ENCODE results near the gene ZNF770.
A peak's percentile ranks its signal among the peaks of the same experiment; 100 is the strongest.

ZNF770 gene

GRCh38 chr15:35013370-35013769 is 25.3 kb upstream of the ZNF770 start:
- H3K4me3 ChIP-seq (ENCODE audit: insufficient read length, low read depth) = no peak overlapping the region
- DNase-seq (ENCODE audit: low read depth, low spot score) = no peak
- no peaks in the 10 kb centered on the region for H3K36me3 ChIP-seq (ENCODE audit: insufficient read depth, insufficient read length, low read length)
- no peaks in the 10 kb centered on the region for H3K27me3 ChIP-seq (ENCODE audit: insufficient read depth, insufficient read length)
- H3K9ac ChIP-seq (ENCODE audit: insufficient read length, low read depth) = no peak overlapping the region
- no peaks in the 10 kb centered on the region for H3K4me1 ChIP-seq (ENCODE audit: insufficient read depth, insufficient read length)
- H3K9me3 ChIP-seq (ENCODE audit: insufficient read depth, low read length) = no peaks in the 10 kb centered on the region
- TF ChIP-seq SUZ12 (IDR thresholded peaks at IDR 0.05; ENCODE audit: extremely low read depth, insufficient read depth, insufficient read length) (no peak), ZNF274 (IDR thresholded peaks at IDR 0.05; ENCODE audit: low read depth, low read length) (no peak), YY1 (IDR thresholded peaks at IDR 0.05; ENCODE audit: insufficient read depth, insufficient read length) (no peak)

DNA sequence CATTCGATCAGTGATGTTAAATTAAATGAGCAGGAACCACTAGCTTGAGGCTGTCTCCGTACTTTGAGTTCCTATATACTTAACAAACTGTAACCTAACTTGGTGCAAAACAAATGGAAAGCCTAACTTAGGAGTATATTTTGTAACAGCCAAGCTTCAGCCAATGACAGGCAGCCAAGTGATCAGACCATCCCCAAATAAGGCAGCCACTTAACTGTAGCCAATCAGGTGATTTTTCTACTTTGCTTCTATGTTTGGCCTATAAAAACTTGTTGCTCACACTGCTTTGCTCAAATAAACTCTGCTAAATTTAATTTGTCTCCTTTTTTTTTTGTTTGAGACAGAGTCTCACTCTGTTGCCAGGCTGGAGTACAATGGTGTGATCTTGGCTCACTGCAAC is 19.3 kb upstream of the ZNF770 start:
- H3K9me3 ChIP-seq (ENCODE audit: insufficient read depth, low read length) = no peaks in the 10 kb centered on the region
- H3K9ac ChIP-seq (ENCODE audit: insufficient read length, low read depth) = no peak overlapping the region
- no peak for DNase-seq (ENCODE audit: low read depth, low spot score)
- H3K27me3 ChIP-seq (ENCODE audit: insufficient read depth, insufficient read length) = no peaks in the 10 kb centered on the region
- no peak overlapping the region for H3K4me3 ChIP-seq (ENCODE audit: insufficient read length, low read depth)
- no peaks in the 10 kb centered on the region for H3K4me1 ChIP-seq (ENCODE audit: insufficient read depth, insufficient read length)
- TF ChIP-seq YY1 (IDR thresholded peaks at IDR 0.05; ENCODE audit: insufficient read depth, insufficient read length) (no peak), SUZ12 (IDR thresholded peaks at IDR 0.05; ENCODE audit: extremely low read depth, insufficient read depth, insufficient read length) (no peak), ZNF274 (IDR thresholded peaks at IDR 0.05; ENCODE audit: low read depth, low read length) (no peak)
- H3K36me3 ChIP-seq (ENCODE audit: insufficient read depth, insufficient read length, low read length) = no peaks in the 10 kb centered on the region

DNA sequence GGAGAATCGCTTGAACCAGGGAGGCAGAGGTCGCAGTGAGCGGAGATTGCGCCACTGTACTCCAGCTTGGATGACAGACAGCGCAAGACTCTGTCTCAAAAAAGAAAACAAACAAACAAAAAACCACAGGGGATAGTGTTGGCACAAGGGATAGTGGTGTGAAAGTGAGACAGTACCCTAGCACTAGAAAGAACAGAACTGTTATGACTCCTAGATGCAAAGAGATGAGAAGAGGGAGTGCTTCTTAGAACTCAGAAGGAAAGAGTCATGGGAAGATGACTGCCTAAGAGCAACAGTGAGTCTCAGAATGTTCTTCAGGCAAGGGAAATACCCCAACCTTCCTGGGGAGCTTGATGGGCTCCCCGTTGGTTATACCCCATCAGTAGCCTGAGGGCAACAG is 17.8 kb upstream of the ZNF770 start:
- Histone ChIP-seq H3K4me1 (ENCODE audit: insufficient read depth, insufficient read length) (no peaks in the 10 kb centered on the region), H3K27me3 (ENCODE audit: insufficient read depth, insufficient read length) (no peaks in the 10 kb centered on the region), H3K9me3 (ENCODE audit: insufficient read depth, low read length) (no peaks in the 10 kb centered on the region), H3K9ac (ENCODE audit: insufficient read length, low read depth) (no peak overlapping the region), H3K4me3 (ENCODE audit: insufficient read length, low read depth) (no peak overlapping the region), H3K36me3 (ENCODE audit: insufficient read depth, insufficient read length, low read length) (no peaks in the 10 kb centered on the region)
- TF ChIP-seq YY1 (IDR thresholded peaks at IDR 0.05; ENCODE audit: insufficient read depth, insufficient read length) = no peak
- TF ChIP-seq SUZ12 (IDR thresholded peaks at IDR 0.05; ENCODE audit: extremely low read depth, insufficient read depth, insufficient read length) = no peak
- TF ChIP-seq ZNF274 (IDR thresholded peaks at IDR 0.05; ENCODE audit: low read depth, low read length) = no peak
- no peak for DNase-seq (ENCODE audit: low read depth, low spot score)

- no peak for DNase-seq (ENCODE audit: low read depth, low spot score)
- Histone ChIP-seq H3K4me3 (ENCODE audit: insufficient read length, low read depth) (no peak overlapping the region), H3K4me1 (ENCODE audit: insufficient read depth, insufficient read length) (no peaks in the 10 kb centered on the region), H3K27me3 (ENCODE audit: insufficient read depth, insufficient read length) (no peaks in the 10 kb centered on the region), H3K36me3 (ENCODE audit: insufficient read depth, insufficient read length, low read length) (no peaks in the 10 kb centered on the region), H3K9me3 (ENCODE audit: insufficient read depth, low read length) (no peaks in the 10 kb centered on the region), H3K9ac (ENCODE audit: insufficient read length, low read depth) (no peak overlapping the region)
- TF ChIP-seq ZNF274 (IDR thresholded peaks at IDR 0.05; ENCODE audit: low read depth, low read length) = no peak
Measured at GRCh38 chr15:35003928-35004327, 15.8 kb upstream of the ZNF770 start.

GRCh38 chr15:35000511-35000910 is 12.4 kb upstream of the ZNF770 start:
- no peak for DNase-seq (ENCODE audit: low read depth, low spot score)

GRCh38 chr15:34999906-35000305 is 11.8 kb upstream of the ZNF770 start:
- Histone ChIP-seq H3K4me3 (ENCODE audit: insufficient read length, low read depth) (no peak overlapping the region), H3K9ac (ENCODE audit: insufficient read length, low read depth) (no peak overlapping the region), H3K4me1 (ENCODE audit: insufficient read depth, insufficient read length) (no peaks in the 10 kb centered on the region), H3K27me3 (ENCODE audit: insufficient read depth, insufficient read length) (no peaks in the 10 kb centered on the region), H3K36me3 (ENCODE audit: insufficient read depth, insufficient read length, low read length) (no peaks in the 10 kb centered on the region), H3K9me3 (ENCODE audit: insufficient read depth, low read length) (no peaks in the 10 kb centered on the region)
- TF ChIP-seq ZNF274 (IDR thresholded peaks at IDR 0.05; ENCODE audit: low read depth, low read length) = no peak
- no peak for DNase-seq (ENCODE audit: low read depth, low spot score)

More at GRCh38 chr15:35000511-35000910, 12.4 kb upstream of the ZNF770 start:
- Histone ChIP-seq H3K4me3 (ENCODE audit: insufficient read length, low read depth) (no peak overlapping the region), H3K36me3 (ENCODE audit: insufficient read depth, insufficient read length, low read length) (no peaks in the 10 kb centered on the region), H3K27me3 (ENCODE audit: insufficient read depth, insufficient read length) (no peaks in the 10 kb centered on the region), H3K9ac (ENCODE audit: insufficient read length, low read depth) (no peak overlapping the region), H3K9me3 (ENCODE audit: insufficient read depth, low read length) (no peaks in the 10 kb centered on the region), H3K4me1 (ENCODE audit: insufficient read depth, insufficient read length) (no peaks in the 10 kb centered on the region)
- TF ChIP-seq YY1 (IDR thresholded peaks at IDR 0.05; ENCODE audit: insufficient read depth, insufficient read length) (no peak), ZNF274 (IDR thresholded peaks at IDR 0.05; ENCODE audit: low read depth, low read length) (no peak), SUZ12 (IDR thresholded peaks at IDR 0.05; ENCODE audit: extremely low read depth, insufficient read depth, insufficient read length) (no peak)

- Histone ChIP-seq H3K36me3 (ENCODE audit: insufficient read depth, insufficient read length, low read length) (no peaks in the 10 kb centered on the region), H3K4me3 (ENCODE audit: insufficient read length, low read depth) (no peak overlapping the region), H3K27me3 (ENCODE audit: insufficient read depth, insufficient read length) (no peaks in the 10 kb centered on the region), H3K9me3 (ENCODE audit: insufficient read depth, low read length) (no peaks in the 10 kb centered on the region), H3K9ac (ENCODE audit: insufficient read length, low read depth) (no peak overlapping the region), H3K4me1 (ENCODE audit: insufficient read depth, insufficient read length) (no peaks in the 10 kb centered on the region)
- DNase-seq (ENCODE audit: low read depth, low spot score) = peak; percentile 13
- no peak for TF ChIP-seq SUZ12 (IDR thresholded peaks at IDR 0.05; ENCODE audit: extremely low read depth, insufficient read depth, insufficient read length)
- TF ChIP-seq ZNF274 (IDR thresholded peaks at IDR 0.05; ENCODE audit: low read depth, low read length) = no peak
- TF ChIP-seq YY1 (IDR thresholded peaks at IDR 0.05; ENCODE audit: insufficient read depth, insufficient read length) = no peak
Measured at GRCh38 chr15:34994925-34995324, 6.8 kb upstream of the ZNF770 start.

DNA sequence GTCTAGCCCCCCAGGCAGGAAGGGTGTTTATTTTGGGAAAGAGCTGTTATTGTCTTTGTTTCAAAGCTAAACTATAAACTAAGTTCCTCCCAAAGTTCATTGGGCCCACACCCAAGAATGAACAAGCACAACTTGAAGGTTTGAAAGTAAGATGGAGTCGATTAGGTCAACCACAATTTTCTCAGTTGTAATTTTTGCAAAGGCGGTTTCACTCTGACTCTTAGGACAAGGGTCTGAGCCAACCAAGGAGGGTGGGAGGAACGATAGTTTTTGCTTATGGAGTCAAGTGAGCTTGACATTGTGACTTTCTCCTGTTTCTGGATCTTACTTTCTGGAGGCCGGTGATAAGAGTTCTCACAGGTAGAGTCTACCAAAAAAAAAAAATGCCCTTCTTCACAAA is 5.8 kb upstream of the ZNF770 start:
- Histone ChIP-seq H3K9ac (ENCODE audit: insufficient read length, low read depth) (no peak overlapping the region), H3K4me1 (ENCODE audit: insufficient read depth, insufficient read length) (no peaks in the 10 kb centered on the region), H3K27me3 (ENCODE audit: insufficient read depth, insufficient read length) (no peaks in the 10 kb centered on the region), H3K9me3 (ENCODE audit: insufficient read depth, low read length) (no peaks in the 10 kb centered on the region), H3K4me3 (ENCODE audit: insufficient read length, low read depth) (no peak overlapping the region), H3K36me3 (ENCODE audit: insufficient read depth, insufficient read length, low read length) (no peaks in the 10 kb centered on the region)
- TF ChIP-seq ZNF274 (IDR thresholded peaks at IDR 0.05; ENCODE audit: low read depth, low read length) = no peak
- no peak for TF ChIP-seq SUZ12 (IDR thresholded peaks at IDR 0.05; ENCODE audit: extremely low read depth, insufficient read depth, insufficient read length)
- TF ChIP-seq YY1 (IDR thresholded peaks at IDR 0.05; ENCODE audit: insufficient read depth, insufficient read length) = no peak
- DNase-seq (ENCODE audit: low read depth, low spot score) = no peak

Measured in NT2/D1 (cell line).